OCI-LY3 (cell line): ENCODE data around the gene TMEM72.

Source experiments
- CTCF ChIP-seq: fragments of 200-600, 300-600 bp; sonication (generic); IDR thresholded peaks from 2 replicates; pipeline ENCODE4 v1.5.1; 2014; ENCODE audit warnings: antibody characterized with exemption, low read length, low read depth
- EZH2phosphoT487 ChIP-seq: fragments of 200-600 bp; shearing (Covaris generic); IDR thresholded peaks from 2 replicates; pipeline ENCODE4 v1.6.1; 2018; ENCODE audit warnings: antibody characterized with exemption, mixed run types, low read depth

- TF ChIP-seq CTCF (no peak), EZH2phosphoT487 (no peak)
Measured at GRCh38 chr10:44980309-44981171, 69.4 kb downstream of the TMEM72 start.
